MV-4-11 (cell line): Measurements from ENCODE around the gene BUB3.

Experiments
- DNase-seq: peaks from one replicate; lab custom pipeline; 2025; lab: John Stamatoyannopoulos, UW

Gene BUB3

DNA sequence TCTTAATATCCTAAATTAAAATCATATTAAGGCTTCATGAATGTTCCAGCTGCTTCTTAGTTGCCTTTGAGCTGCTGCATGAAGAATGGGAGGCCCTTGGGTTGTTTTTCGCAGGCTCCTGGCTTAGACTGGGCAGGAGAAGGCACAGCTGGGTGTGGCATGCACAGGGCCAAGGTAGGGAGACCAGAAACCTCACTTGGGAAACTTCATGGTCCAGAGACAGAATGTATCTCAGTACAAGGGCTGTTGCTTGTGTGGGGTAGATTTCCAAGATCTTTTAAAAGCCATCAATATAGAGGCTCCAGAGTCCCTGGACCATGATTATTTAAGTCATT, 49.9 kb downstream of the BUB3 start:
- no peak for DNase-seq

DNA sequence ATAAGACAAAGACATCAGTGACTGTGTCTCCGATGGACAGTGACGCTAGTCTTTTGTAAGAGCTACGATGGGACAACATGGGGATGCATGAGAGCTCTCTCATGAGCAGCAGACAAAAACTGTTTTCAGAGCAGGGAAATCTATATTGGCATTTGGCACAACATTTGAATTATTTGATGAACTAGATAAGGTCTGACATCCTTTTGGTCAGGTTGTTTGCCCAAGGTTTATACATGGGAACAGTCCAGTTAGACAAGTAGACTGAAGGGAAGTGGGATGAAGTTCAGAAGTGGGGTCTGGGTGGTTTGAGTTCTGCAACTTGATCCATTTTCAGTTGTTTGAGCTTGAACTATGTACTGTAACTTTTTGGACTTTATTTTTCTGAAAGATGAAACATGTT, 50.8 kb downstream of the BUB3 start:
- DNase-seq: no peak

DNA sequence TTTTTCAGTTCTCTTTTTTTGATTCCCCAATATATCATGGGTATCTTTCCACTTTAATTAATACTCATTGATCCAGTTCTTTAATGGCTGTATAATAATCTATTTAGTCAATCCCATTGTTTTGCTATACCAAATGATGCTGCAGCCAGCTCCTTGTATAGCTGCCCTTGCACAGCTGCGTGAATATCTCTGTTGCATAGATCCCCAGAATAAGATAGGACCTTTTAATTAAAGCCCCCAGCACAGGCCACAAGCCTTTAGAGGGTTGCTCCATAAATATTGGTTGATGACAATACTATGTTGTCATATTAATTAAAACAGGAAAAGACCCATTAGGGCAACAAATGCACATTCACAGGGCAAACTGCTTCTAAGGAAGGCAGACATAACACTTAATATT, 57.9 kb downstream of the BUB3 start:
- DNase-seq: no peak

DNA sequence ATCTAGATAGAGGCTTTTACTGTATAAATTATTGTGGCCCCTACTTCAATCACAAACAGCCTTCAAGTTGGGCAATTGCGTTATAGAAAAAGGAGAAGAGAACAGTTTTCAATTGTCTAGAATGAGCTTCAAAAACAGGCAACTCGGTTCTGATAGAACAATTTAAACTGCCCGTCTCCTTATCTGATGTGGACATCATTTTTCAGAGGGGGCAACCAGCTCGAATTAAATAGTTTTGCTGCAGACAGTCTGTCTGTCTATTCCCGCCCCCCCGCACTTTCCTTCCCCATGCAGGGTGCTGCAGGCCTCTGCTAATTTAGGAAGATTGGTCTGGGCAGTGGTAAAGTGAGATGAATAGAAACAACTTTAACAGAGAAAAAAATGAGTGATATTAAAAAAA, 58.4 kb downstream of the BUB3 start:
- no peak for DNase-seq

DNA sequence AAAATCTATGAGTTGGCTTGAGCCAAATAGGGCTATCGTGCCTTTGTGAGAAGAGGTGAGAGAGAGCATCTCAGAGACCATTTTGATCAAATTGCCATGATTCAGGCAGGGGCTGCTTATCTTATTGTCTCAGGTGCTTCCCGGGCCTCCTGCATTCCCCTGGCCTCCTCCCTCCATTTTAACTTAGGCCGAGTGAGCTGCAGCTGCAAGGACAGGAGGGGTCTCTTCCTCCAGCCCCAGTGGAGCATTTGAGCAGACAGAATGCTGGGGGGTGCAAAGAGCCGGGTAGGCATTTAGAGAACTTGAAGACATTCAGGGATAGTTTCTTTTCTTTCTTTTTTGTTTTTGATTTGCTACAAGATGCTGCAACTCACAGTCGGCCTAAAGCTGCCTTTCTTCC, 59.0 kb downstream of the BUB3 start:
- DNase-seq: no peak
